ENCODE measurements around the gene ZBTB48.

- TF ChIP-seq CTCF (IDR thresholded peaks at IDR 0.05) (no peak), EZH2 (IDR thresholded peaks at IDR 0.05) (no peak), EZH2phosphoT487 (IDR thresholded peaks at IDR 0.05) (no peak)
Measured at GRCh38 chr1:6600410-6601048, 20.7 kb downstream of the ZBTB48 start.

Measured in neural progenitor cell (in vitro differentiated cells).